ENCODE results near the gene ZC3H13.

DNA sequence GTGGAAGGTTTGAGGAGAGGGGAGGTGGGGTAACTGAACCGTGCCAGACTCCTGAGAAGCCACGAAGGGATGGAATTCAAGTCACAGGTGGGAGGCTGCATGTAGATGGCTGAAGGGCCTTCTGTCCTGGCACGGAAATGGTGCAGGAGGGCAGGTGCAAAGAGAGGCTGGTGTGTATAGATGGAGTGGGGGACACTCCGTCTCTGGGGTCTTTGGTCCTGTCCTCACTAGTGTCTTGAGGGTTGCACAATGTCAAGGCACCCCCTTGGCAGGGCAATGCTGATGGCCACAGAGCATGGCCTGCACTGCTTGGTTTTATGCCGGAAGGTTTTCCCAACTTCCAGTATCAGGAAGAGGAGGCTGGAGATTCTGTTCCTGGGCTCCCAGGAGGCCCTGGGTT lies 118.3 kb downstream of the ZC3H13 start:
- TF ChIP-seq, protein P1, sequence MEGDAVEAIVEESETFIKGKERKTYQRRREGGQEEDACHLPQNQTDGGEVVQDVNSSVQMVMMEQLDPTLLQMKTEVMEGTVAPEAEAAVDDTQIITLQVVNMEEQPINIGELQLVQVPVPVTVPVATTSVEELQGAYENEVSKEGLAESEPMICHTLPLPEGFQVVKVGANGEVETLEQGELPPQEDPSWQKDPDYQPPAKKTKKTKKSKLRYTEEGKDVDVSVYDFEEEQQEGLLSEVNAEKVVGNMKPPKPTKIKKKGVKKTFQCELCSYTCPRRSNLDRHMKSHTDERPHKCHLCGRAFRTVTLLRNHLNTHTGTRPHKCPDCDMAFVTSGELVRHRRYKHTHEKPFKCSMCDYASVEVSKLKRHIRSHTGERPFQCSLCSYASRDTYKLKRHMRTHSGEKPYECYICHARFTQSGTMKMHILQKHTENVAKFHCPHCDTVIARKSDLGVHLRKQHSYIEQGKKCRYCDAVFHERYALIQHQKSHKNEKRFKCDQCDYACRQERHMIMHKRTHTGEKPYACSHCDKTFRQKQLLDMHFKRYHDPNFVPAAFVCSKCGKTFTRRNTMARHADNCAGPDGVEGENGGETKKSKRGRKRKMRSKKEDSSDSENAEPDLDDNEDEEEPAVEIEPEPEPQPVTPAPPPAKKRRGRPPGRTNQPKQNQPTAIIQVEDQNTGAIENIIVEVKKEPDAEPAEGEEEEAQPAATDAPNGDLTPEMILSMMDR (conservative IDR thresholded peaks at IDR 0.05; ENCODE audit: low read depth, low read length) = no peak
- no peak for TF ChIP-seq EZH2 (IDR thresholded peaks at IDR 0.05; ENCODE audit: low read length, unreplicated experiment)
